Stomach (tissue), 9 donors: ENCODE data around the gene BBS9. TPM values are rescaled to one million over a fixed set of nuclear protein-coding genes. Genes with fewer than 3 reads are reported as not detected.

ENCODE experiments used
- DNase-seq, 2 donors: peaks; one replicate each; pipeline versions ENCODE4 v3.0.0 to v3.0.0-alpha.2; 2013 to 2019
- H3K27ac ChIP-seq, 5 donors: fragments of 200-600 bp in 4 of 5; sonication (generic) in 4 of 5; one replicate each; pipeline ENCODE4 v1.5.1; 2013 to 2019; ENCODE audit warnings: mild to moderate bottlenecking in 1 of 5, moderate library complexity in 1 of 5
- H3K27me3 ChIP-seq, 3 donors: fragments of 200-600 bp; sonication (generic); one replicate each; pipeline ENCODE4 v1.5.1; 2017 to 2019; ENCODE audit warnings: mixed run types in 1 of 3
- H3K36me3 ChIP-seq, 4 donors: fragments of 200-600 bp; sonication (generic); 1 replicate in 3 of 4; 2 replicates in 1 of 4; pipeline ENCODE4 v1.5.1; 2016 to 2019
- H3K4me1 ChIP-seq, 4 donors: fragments of 200-600 bp; sonication (generic); one replicate each; pipeline ENCODE4 v1.5.1; 2016 to 2019
- H3K4me3 ChIP-seq, 4 donors: fragments of 200-600 bp; sonication (generic) in 3 of 4; one replicate each; pipeline ENCODE4 v1.5.1; 2016 to 2019; ENCODE audit warnings: mild to moderate bottlenecking in 1 of 4
- H3K9me3 ChIP-seq, 4 donors: fragments of 200-600 bp; sonication (generic); one replicate each; pipeline ENCODE4 v1.5.1; 2016 to 2019
- EP300 ChIP-seq: sonication (generic); formaldehyde crosslinking; IDR thresholded peaks from one replicate; pipeline ENCODE4 v1.6.1; 2017; ENCODE audit warnings: antibody characterized with exemption
- POLR2A ChIP-seq, 4 donors: fragments of 450-650 bp; IDR thresholded peaks; one replicate each; pipeline ENCODE4 v1.6.1; 2016; ENCODE audit warnings: antibody characterized with exemption in 4 of 4, control low read depth in 2 of 4, mild to moderate bottlenecking in 1 of 4, moderate library complexity in 1 of 4
- POLR2AphosphoS5 ChIP-seq, 3 donors: sonication (generic); formaldehyde crosslinking; IDR thresholded peaks; one replicate each; pipeline ENCODE4 v1.6.1; 2016; ENCODE audit warnings: antibody characterized with exemption in 3 of 3
- WGBS, 5 donors: extraction: QIAGEN DNeasy Blood & Tissue Kit in 3 of 5; methylation state at CpG; one replicate each; pipeline versions ENCODE4 v1.1.5 to v1.1.7; 2013 to 2018; 5-methylcytosine and 5-hydroxymethylcytosine counted together
- intact Hi-C: fragments of 100-400 bp; cut with DNase I; formaldehyde crosslinking; loops from one replicate; pipeline ENCODE4 v1.15.1; 2023; ENCODE audit warnings: low total_unique reads
- polyA plus RNA-seq, 3 donors: library from polyadenylated mRNA; stranded (reverse); fragments of 200-250 nt; gene quantifications; one replicate each; pipeline ENCODE4 v1.2.3, GENCODE V29; 2013
- total RNA-seq, 5 donors: library from RNA; depleted of rRNA; stranded (reverse); fragments of >200 nt; gene quantifications; one replicate each; pipeline versions ENCODE4 v1.1.0 to v1.2.3, GENCODE V29; 2014 to 2016
- TF ChIP-seq, protein P1 (sequence below), 7 experiments: fragments of 450-650 bp in 4 of 7; fragments of 200-600 bp in 3 of 7; sonication (generic) in 3 of 7; IDR thresholded peaks; one replicate each; pipeline ENCODE4 v1.5.1; 2016 to 2019; ENCODE audit warnings: antibody characterized with exemption in 7 of 7, control low read depth in 2 of 7, mild to moderate bottlenecking in 1 of 7
- donor health status: healthy with polysubstance abuse.
- donor health status: Bipolar disorder and iron deficiency.
- donor health status: healthy.

Gene BBS9
- total and polyA plus RNA-seq, 8 donors, result 3.2 to 43.9 (median 5.9) TPM

DNA sequence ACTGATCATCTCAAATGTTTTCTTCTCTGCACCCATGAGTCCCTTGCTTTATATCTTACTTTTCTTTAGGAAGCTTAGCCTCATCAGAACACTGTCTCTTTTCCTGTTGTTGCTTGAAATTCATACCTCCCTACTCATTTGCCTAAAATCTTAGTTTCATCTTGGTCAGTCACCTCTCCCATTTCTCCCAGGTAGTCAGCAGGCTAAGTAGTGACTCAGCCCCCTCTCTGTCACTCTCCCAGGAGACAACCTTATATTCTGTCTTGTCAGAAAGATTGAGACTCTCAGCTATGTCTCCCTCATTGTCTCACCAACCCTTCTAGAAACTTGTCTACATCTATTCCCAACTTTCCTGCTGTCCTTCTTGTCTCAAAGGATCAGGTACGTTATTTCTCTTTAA lies 280.9 kb downstream of the BBS9 start:
- Histone ChIP-seq H3K9me3 (peaks cover 0 to 24% (median 15%) of the 10 kb centered on the region in 4 donors), H3K27me3 (no peaks in the 10 kb centered on the region), H3K27ac (no peak overlapping the region), H3K36me3 (peaks cover 0 to 11% (median 0%) of the 10 kb centered on the region in 4 donors), H3K4me1 (no peaks in the 10 kb centered on the region), H3K4me3 (no peak overlapping the region)
- intact Hi-C loops, result no loop called here
- no peak for DNase-seq
- no peak for TF ChIP-seq POLR2A (IDR thresholded peaks at IDR 0.05)
- TF ChIP-seq, protein P1, sequence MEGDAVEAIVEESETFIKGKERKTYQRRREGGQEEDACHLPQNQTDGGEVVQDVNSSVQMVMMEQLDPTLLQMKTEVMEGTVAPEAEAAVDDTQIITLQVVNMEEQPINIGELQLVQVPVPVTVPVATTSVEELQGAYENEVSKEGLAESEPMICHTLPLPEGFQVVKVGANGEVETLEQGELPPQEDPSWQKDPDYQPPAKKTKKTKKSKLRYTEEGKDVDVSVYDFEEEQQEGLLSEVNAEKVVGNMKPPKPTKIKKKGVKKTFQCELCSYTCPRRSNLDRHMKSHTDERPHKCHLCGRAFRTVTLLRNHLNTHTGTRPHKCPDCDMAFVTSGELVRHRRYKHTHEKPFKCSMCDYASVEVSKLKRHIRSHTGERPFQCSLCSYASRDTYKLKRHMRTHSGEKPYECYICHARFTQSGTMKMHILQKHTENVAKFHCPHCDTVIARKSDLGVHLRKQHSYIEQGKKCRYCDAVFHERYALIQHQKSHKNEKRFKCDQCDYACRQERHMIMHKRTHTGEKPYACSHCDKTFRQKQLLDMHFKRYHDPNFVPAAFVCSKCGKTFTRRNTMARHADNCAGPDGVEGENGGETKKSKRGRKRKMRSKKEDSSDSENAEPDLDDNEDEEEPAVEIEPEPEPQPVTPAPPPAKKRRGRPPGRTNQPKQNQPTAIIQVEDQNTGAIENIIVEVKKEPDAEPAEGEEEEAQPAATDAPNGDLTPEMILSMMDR (IDR thresholded peaks at IDR 0.05), result no peak
- TF ChIP-seq EP300, result no peak
- TF ChIP-seq POLR2AphosphoS5 (IDR thresholded peaks at IDR 0.05), result no peak
- WGBS, 5 donors, result 63 to 77% (median 73%) methylated on average over 1 of the region's 1 CpG

GRCh38 chr7:33411020-33411419 lies 281.7 kb downstream of the BBS9 start:
- no peak for DNase-seq

DNA sequence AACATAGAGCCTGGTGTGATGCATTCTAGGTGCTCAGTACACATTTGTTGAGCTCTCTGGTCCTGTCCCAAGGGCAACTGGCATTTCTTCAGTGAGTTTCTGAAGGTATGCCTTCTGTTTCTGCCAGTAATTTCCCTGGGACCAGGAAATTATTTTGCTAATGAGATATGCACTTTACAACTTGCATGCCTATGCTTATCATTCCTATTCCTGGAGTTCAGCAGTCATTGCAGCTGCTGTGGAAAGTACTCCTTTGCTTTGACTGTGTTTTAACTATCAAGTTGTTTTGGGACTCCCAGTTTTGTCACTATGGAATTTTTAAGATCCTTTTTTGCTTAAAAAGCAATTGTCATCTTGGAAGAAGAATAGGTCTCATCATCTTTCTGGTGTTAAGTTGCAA lies 283.0 kb downstream of the BBS9 start:
- DNase-seq, result no peak
- no peak for TF ChIP-seq POLR2A (IDR thresholded peaks at IDR 0.05)
- no peak for TF ChIP-seq POLR2AphosphoS5 (IDR thresholded peaks at IDR 0.05)
- TF ChIP-seq, protein P1 (IDR thresholded peaks at IDR 0.05), result no peak
- no peak for TF ChIP-seq EP300
- Histone ChIP-seq H3K36me3 (peaks cover 0 to 11% (median 0%) of the 10 kb centered on the region in 4 donors), H3K27me3 (no peaks in the 10 kb centered on the region), H3K4me3 (no peak overlapping the region), H3K4me1 (no peaks in the 10 kb centered on the region), H3K9me3 (peaks cover 0 to 16% (median 12%) of the 10 kb centered on the region in 4 donors), H3K27ac (no peak overlapping the region)
- intact Hi-C loops, result no loop called here

More at GRCh38 chr7:33411020-33411419, 281.7 kb downstream of the BBS9 start:
- WGBS, 5 donors, result 87 to 90% (median 88%) methylated on average over 3 of the region's 3 CpGs
- intact Hi-C loops, result no loop called here
- TF ChIP-seq EP300 (no peak), POLR2AphosphoS5 (IDR thresholded peaks at IDR 0.05) (no peak), POLR2A (IDR thresholded peaks at IDR 0.05) (no peak)
- TF ChIP-seq, protein P1 (IDR thresholded peaks at IDR 0.05), result no peak
- H3K36me3 ChIP-seq, result peaks cover 0 to 11% (median 0%) of the 10 kb centered on the region in 4 donors
- no peaks in the 10 kb centered on the region for H3K4me1 ChIP-seq
- no peak overlapping the region for H3K4me3 ChIP-seq
- peaks cover 0 to 22% (median 15%) of the 10 kb centered on the region in 4 donors for H3K9me3 ChIP-seq
- no peaks in the 10 kb centered on the region for H3K27me3 ChIP-seq
- H3K27ac ChIP-seq, result no peak overlapping the region

- no peaks in the 10 kb centered on the region for H3K36me3 ChIP-seq
- H3K4me1 ChIP-seq, result peaks cover 0 to 10% (median 4%) of the 10 kb centered on the region in 4 donors
- intact Hi-C loops, result no loop called here
- H3K27ac ChIP-seq, result no peak overlapping the region
- TF ChIP-seq POLR2AphosphoS5 (IDR thresholded peaks at IDR 0.05) (no peak), POLR2A (IDR thresholded peaks at IDR 0.05) (no peak), EP300 (no peak)
- TF ChIP-seq, protein P1 (IDR thresholded peaks at IDR 0.05), result no peak
- 78 to 84% (median 80%) methylated on average over 6 of the region's 6 CpGs for WGBS, 5 donors
- H3K27me3 ChIP-seq, result no peaks in the 10 kb centered on the region
- H3K9me3 ChIP-seq, result no peaks in the 10 kb centered on the region
- no peak for DNase-seq
- H3K4me3 ChIP-seq, result no peak overlapping the region
These were observed 288.9 kb downstream of the BBS9 start for GRCh38 chr7:33418251-33418701.
